ENCODE data around the gene CDH16.

The CDH16 gene

GRCh38 chr16:66920299-66920590 is 1.6 kb upstream of the CDH16 start:
- ChIA-PET POLR2A (interaction anchor here (1.5 kb wide), 1 partner anchor 8 kb away, joined by 5 read pairs; no protein-coding TSS in a partner anchor), CTCF (interaction anchor here (1.0 to 15.1 kb wide), 3 partner anchors 11 to 41 kb away, joined by 3 to 268 read pairs (median 7); partner anchors contain the start of gene CES3)
- TF ChIP-seq HIC1 (tag by site-specific recombination; IDR thresholded peaks at IDR 0.05): no peak
- no peak for TF ChIP-seq SCRT1 (tag by site-specific recombination; IDR thresholded peaks at IDR 0.05; ENCODE audit: borderline replicate concordance)
- TF ChIP-seq ZNF449 (tag by site-specific recombination; IDR thresholded peaks at IDR 0.05): no peak
- no peak for TF ChIP-seq ZNF677 (tag by site-specific recombination; IDR thresholded peaks at IDR 0.05)
- TF ChIP-seq ZNF292 (tag by site-specific recombination; IDR thresholded peaks at IDR 0.05; ENCODE audit: borderline replicate concordance, low read depth): no peak
- TF ChIP-seq ZNF223 (tag by site-specific recombination; IDR thresholded peaks at IDR 0.05): no peak
- TF ChIP-seq ZNF148 (tag by site-specific recombination; IDR thresholded peaks at IDR 0.05; ENCODE audit: borderline replicate concordance): no peak
- TF ChIP-seq ZNF266 (tag by site-specific recombination; IDR thresholded peaks at IDR 0.05; ENCODE audit: low read depth): no peak
- TF ChIP-seq ZNF16 (tag by site-specific recombination; IDR thresholded peaks at IDR 0.05; ENCODE audit: low read depth): no peak
- TF ChIP-seq ZNF768 (tag by site-specific recombination; IDR thresholded peaks at IDR 0.05): no peak
- TF ChIP-seq ZNF157 (tag by site-specific recombination; IDR thresholded peaks at IDR 0.05): no peak
- no peak for TF ChIP-seq ZSCAN4 (tag by site-specific recombination; IDR thresholded peaks at IDR 0.05)
- no peak for TF ChIP-seq ZBTB21 (tag by site-specific recombination; IDR thresholded peaks at IDR 0.05)
- no peak for TF ChIP-seq GLIS1 (tag by site-specific recombination; IDR thresholded peaks at IDR 0.05)
- no peak for TF ChIP-seq BCL11B (tag by site-specific recombination; IDR thresholded peaks at IDR 0.05; ENCODE audit: low read depth)
- no peak for TF ChIP-seq ZNF121 (tag by site-specific recombination; IDR thresholded peaks at IDR 0.05)
- TF ChIP-seq KLF7 (tag by site-specific recombination; IDR thresholded peaks at IDR 0.05; ENCODE audit: borderline replicate concordance): no peak
- no peaks in the 10 kb centered on the region for H3K36me3 ChIP-seq (ENCODE audit: control insufficient read depth in 2 of 2, insufficient read depth in 1 of 2, low read length in 2 of 2)
- no peak overlapping the region for H3K27ac ChIP-seq (ENCODE audit: extremely low read depth, low read depth, low read length)
- H3K4me1 ChIP-seq (ENCODE audit: control insufficient read depth, insufficient read depth, low read length): no peaks in the 10 kb centered on the region
- H3K9me3 ChIP-seq (ENCODE audit: control insufficient read depth, insufficient read depth, low read depth, low read length): no peaks in the 10 kb centered on the region
- no peak overlapping the region for H3K4me3 ChIP-seq (ENCODE audit: low read depth, low read length)

- no peaks in the 10 kb centered on the region for H3K4me1 ChIP-seq (ENCODE audit: control insufficient read depth, insufficient read depth, low read length)
- H3K4me3 ChIP-seq (ENCODE audit: low read depth, low read length): no peak overlapping the region
- POLR2A ChIA-PET: interaction anchor here (0.8 to 1.5 kb wide), 3 partner anchors 9 to 14 kb away, joined by 3 to 5 read pairs (median 3); no protein-coding TSS in a partner anchor
- H3K9me3 ChIP-seq (ENCODE audit: control insufficient read depth, insufficient read depth, low read depth, low read length): no peaks in the 10 kb centered on the region
- no peaks in the 10 kb centered on the region for H3K36me3 ChIP-seq (ENCODE audit: control insufficient read depth in 2 of 2, insufficient read depth in 1 of 2, low read length in 2 of 2)
- H3K27ac ChIP-seq (ENCODE audit: extremely low read depth, low read depth, low read length): no peak overlapping the region
- CTCF ChIA-PET: interaction anchor here (1.0 to 15.1 kb wide), 4 partner anchors 9 to 41 kb away, joined by 3 to 268 read pairs (median 7); partner anchors contain the start of gene CES3
- TF ChIP-seq ZSCAN18 (tag by site-specific recombination; IDR thresholded peaks at IDR 0.05) (no peak), ZNF776 (tag by site-specific recombination; IDR thresholded peaks at IDR 0.05; ENCODE audit: borderline replicate concordance) (no peak), ZNF664 (tag by site-specific recombination; IDR thresholded peaks at IDR 0.05) (no peak), ZNF561 (tag by site-specific recombination; IDR thresholded peaks at IDR 0.05; ENCODE audit: borderline replicate concordance) (no peak), ZNF513 (tag by site-specific recombination; IDR thresholded peaks at IDR 0.05) (no peak), ZBTB17 (tag by site-specific recombination; IDR thresholded peaks at IDR 0.05) (no peak), ZIC2 (tag by site-specific recombination; IDR thresholded peaks at IDR 0.05) (no peak), ZNF629 (tag by site-specific recombination; IDR thresholded peaks at IDR 0.05) (no peak)
Observed at GRCh38 chr16:66919569-66920298, 1.0 kb upstream of the CDH16 start.

Data from HEK293 (cell line).